A549 (cell line): ENCODE results near the gene FBXW9. TPM values are rescaled to one million over a fixed set of nuclear protein-coding genes. Genes with fewer than 3 reads are reported as not detected.

Source experiments
- ATAC-seq, 2 experiments: fragments of 200-7000 bp in 1 of 2; fragments of >200 bp in 1 of 2; cut with Nextera tagmentation in 1 of 2; cut with Tn5 transposase in 1 of 2; 3 replicates each; pipeline versions ENCODE4 v1.8.0 to v1.9.1; 2018 to 2020; ENCODE audit warnings: mild to moderate bottlenecking in 1 of 2, moderate library complexity in 1 of 2
- CTCF ChIA-PET: fragments of 300-600 bp; sonication (Branson Sonifier 250); formaldehyde crosslinking; extraction: SDS; loops from one replicate; lab custom pipeline; 2021; ENCODE audit warnings: antibody characterized with exemption, inconsistent platforms; lab: Yijun Ruan, JAX
- POLR2A ChIA-PET: fragments of 350-600 bp; formaldehyde crosslinking; extraction: SDS; loops from one replicate; lab custom pipeline; 2021; ENCODE audit warnings: antibody characterized with exemption, inconsistent platforms; lab: Yijun Ruan, JAX
- DNase-seq, 2 experiments: peaks; one replicate each; pipeline versions ENCODE4 v3.0.0 to v3.0.0-alpha.2; 2011 to 2016; ENCODE audit warnings: low read depth in 1 of 2, low spot score in 1 of 2
- FAIRE-seq: peaks from 2 replicates; lab custom pipeline; 2011; peaks lifted over from hg19 to GRCh38; lab: Jason Lieb, UNC
- H3K27ac ChIP-seq, 2 experiments: fragments of >200 bp; sonication (Bioruptor Twin); formaldehyde crosslinking; 3 replicates each; pipeline ENCODE4 v1.5.1; 2016 to 2017
- H3K4me1 ChIP-seq: fragments of >200 bp; sonication (Bioruptor Twin); formaldehyde crosslinking; 3 replicates; pipeline ENCODE4 v1.6.1; 2016
- H3K4me2 ChIP-seq: fragments of >200 bp; sonication (Bioruptor Twin); formaldehyde crosslinking; 3 replicates; pipeline ENCODE4 v1.6.1; 2016
- H3K4me3 ChIP-seq: fragments of >200 bp; sonication (Bioruptor Twin); formaldehyde crosslinking; 3 replicates; pipeline ENCODE4 v1.5.1; 2016
- H3K9me3 ChIP-seq: fragments of >200 bp; sonication (Bioruptor Twin); formaldehyde crosslinking; 3 replicates; pipeline ENCODE4 v1.6.1; 2016
- BHLHE40 ChIP-seq: IDR thresholded peaks from 2 replicates; pipeline ENCODE4 v1.6.1; 2012; ENCODE audit warnings: low read depth, low read length, inconsistent platforms
- CBX2 ChIP-seq: fragments of 200-600 bp; sonication (generic); IDR thresholded peaks from 2 replicates; pipeline ENCODE4 v1.6.1; 2016; ENCODE audit warnings: low read depth, mild to moderate bottlenecking, borderline replicate concordance
- CEBPB ChIP-seq, 2 experiments: fragments of >200 bp in 1 of 2; sonication (Bioruptor Twin) in 1 of 2; formaldehyde crosslinking in 1 of 2; IDR thresholded peaks; 2 replicates each; pipeline ENCODE4 v1.6.1; 2012 to 2016
- EHF ChIP-seq: fragments of 250-450 bp; sonication (Bioruptor Pico); IDR thresholded peaks from 2 replicates; pipeline ENCODE4 v1.5.0; 2020; ENCODE audit warnings: mild to moderate bottlenecking
- ESRRA ChIP-seq: fragments of 150-350 bp; IDR thresholded peaks from 2 replicates; pipeline ENCODE4 v1.6.1; 2014; ENCODE audit warnings: mild to moderate bottlenecking, low read length, borderline replicate concordance
- FOSL2 ChIP-seq, 2 experiments: fragments of 450-650 bp in 1 of 2; fragments of >200 bp in 1 of 2; sonication (Bioruptor Twin) in 1 of 2; formaldehyde crosslinking; IDR thresholded peaks; 2 replicates each; pipeline versions ENCODE4 v1.5.0 to v1.6.1; 2016 to 2020; ENCODE audit warnings: mild to moderate bottlenecking in 1 of 2, moderate library complexity in 1 of 2
- GATA3 ChIP-seq: IDR thresholded peaks from 2 replicates; pipeline ENCODE4 v1.6.1; 2012; ENCODE audit warnings: borderline replicate concordance
- HDAC2 ChIP-seq: fragments of 200-600 bp; sonication (generic); IDR thresholded peaks from 2 replicates; pipeline ENCODE4 v1.6.1; 2016
- HEYL ChIP-seq: fragments of 250-450 bp; sonication (Bioruptor Pico); IDR thresholded peaks from 2 replicates; pipeline ENCODE4 v1.8.0; 2021; ENCODE audit warnings: mild to moderate bottlenecking, moderate library complexity
- HOXB5 ChIP-seq: fragments of 250-450 bp; sonication (Bioruptor Pico); IDR thresholded peaks from 2 replicates; pipeline ENCODE4 v1.5.0; 2020; ENCODE audit warnings: mild to moderate bottlenecking, moderate library complexity
- JUN ChIP-seq, 2 experiments: fragments of >200 bp; sonication (Bioruptor Twin); formaldehyde crosslinking; IDR thresholded peaks; 2 replicates in 1 of 2; 3 replicates in 1 of 2; pipeline ENCODE4 v1.6.1; 2016 to 2017
- MYC ChIP-seq: IDR thresholded peaks from 2 replicates; pipeline ENCODE4 v1.6.1; 2012; ENCODE audit warnings: mild to moderate bottlenecking, inconsistent platforms, low read length, improper control_type of control experiment, borderline replicate concordance
- NFE2L2 ChIP-seq: fragments of 150-350 bp; conservative IDR thresholded peaks from 2 replicates; pipeline ENCODE4 v1.6.1; 2014; ENCODE audit warnings: low read length
- POLR2A ChIP-seq: IDR thresholded peaks from 2 replicates; pipeline ENCODE4 v1.6.1; 2012; ENCODE audit warnings: mild to moderate bottlenecking, low read length
- RARB ChIP-seq: fragments of 250-450 bp; sonication (Bioruptor Pico); IDR thresholded peaks from 2 replicates; pipeline ENCODE4 v1.8.0; 2021; ENCODE audit warnings: mild to moderate bottlenecking, moderate library complexity
- RCOR1 ChIP-seq: fragments of 150-350 bp; IDR thresholded peaks from 2 replicates; pipeline ENCODE4 v1.6.1; 2014; ENCODE audit warnings: antibody characterized with exemption, low read length, low read depth
- SMC3 ChIP-seq: fragments of >200 bp; sonication (Bioruptor Twin); formaldehyde crosslinking; IDR thresholded peaks from 3 replicates; pipeline ENCODE4 v1.6.1; 2018; ENCODE audit warnings: inconsistent platforms
- SREBF2 ChIP-seq: fragments of 450-650 bp; IDR thresholded peaks from 2 replicates; pipeline ENCODE4 v1.6.1; 2014; ENCODE audit warnings: mild to moderate bottlenecking, moderate library complexity
- TFCP2L1 ChIP-seq: fragments of 250-450 bp; sonication (Bioruptor Pico); IDR thresholded peaks from 2 replicates; pipeline ENCODE4 v1.5.0; 2021; ENCODE audit warnings: mild to moderate bottlenecking
- ZNF302 ChIP-seq: fragments of 250-450 bp; sonication (Bioruptor Pico); IDR thresholded peaks from 2 replicates; pipeline ENCODE4 v1.9.0; 2021; ENCODE audit warnings: inconsistent platforms, mild to moderate bottlenecking, moderate library complexity
- ZSCAN20 ChIP-seq: fragments of 250-450 bp; sonication (Bioruptor Pico); IDR thresholded peaks from 2 replicates; pipeline ENCODE4 v1.8.0; 2022; ENCODE audit warnings: mild to moderate bottlenecking, moderate library complexity
- WGBS: methylation state at CpG from one replicate; pipeline ENCODE4 v1.1.6; 2017; ENCODE audit errors: missing lambda C conversion rate; 5-methylcytosine and 5-hydroxymethylcytosine counted together
- polyA plus RNA-seq, 4 experiments: library from polyadenylated mRNA; depleted of rRNA in 3 of 4; stranded (reverse); fragments of >200 nt; fragmentation: RNase III in 1 of 4; extraction: RNeasy Plus Mini Kit Qiagen cat#74134 plus additional on column Dnase treatment in 1 of 4; gene quantifications; 2 replicates in 3 of 4; 3 replicates in 1 of 4; pipeline ENCODE4 v1.2.3, GENCODE V29; 2011 to 2017
- TF ChIP-seq, protein P1 (sequence below): fragments of >200 bp; sonication (Bioruptor Twin); formaldehyde crosslinking; IDR thresholded peaks from 3 replicates; pipeline ENCODE4 v1.6.1; 2016
- TF ChIP-seq, protein P2 (sequence below): fragments of 250-450 bp; sonication (Bioruptor Pico); IDR thresholded peaks from 2 replicates; pipeline ENCODE4 v1.5.0; 2021; ENCODE audit warnings: mild to moderate bottlenecking, moderate library complexity, borderline replicate concordance
- TF ChIP-seq, protein P3 (sequence below): fragments of >200 bp; sonication (Bioruptor Twin); formaldehyde crosslinking; IDR thresholded peaks from 3 replicates; pipeline ENCODE4 v1.5.1; 2016
- TF ChIP-seq, protein P4 (sequence below): fragments of 200-600 bp; sonication (generic); IDR thresholded peaks from 2 replicates; pipeline ENCODE4 v1.6.1; 2016; ENCODE audit warnings: antibody characterized with exemption, mild to moderate bottlenecking, moderate library complexity
- TF ChIP-seq, protein P5 (sequence below): IDR thresholded peaks from 2 replicates; pipeline ENCODE4 v1.6.1; 2012

Gene FBXW9
- polyA plus RNA-seq, 2 of the 4 experiments (the other 2 are of a cell fraction) = 5.7 to 8.0 TPM

DNA sequence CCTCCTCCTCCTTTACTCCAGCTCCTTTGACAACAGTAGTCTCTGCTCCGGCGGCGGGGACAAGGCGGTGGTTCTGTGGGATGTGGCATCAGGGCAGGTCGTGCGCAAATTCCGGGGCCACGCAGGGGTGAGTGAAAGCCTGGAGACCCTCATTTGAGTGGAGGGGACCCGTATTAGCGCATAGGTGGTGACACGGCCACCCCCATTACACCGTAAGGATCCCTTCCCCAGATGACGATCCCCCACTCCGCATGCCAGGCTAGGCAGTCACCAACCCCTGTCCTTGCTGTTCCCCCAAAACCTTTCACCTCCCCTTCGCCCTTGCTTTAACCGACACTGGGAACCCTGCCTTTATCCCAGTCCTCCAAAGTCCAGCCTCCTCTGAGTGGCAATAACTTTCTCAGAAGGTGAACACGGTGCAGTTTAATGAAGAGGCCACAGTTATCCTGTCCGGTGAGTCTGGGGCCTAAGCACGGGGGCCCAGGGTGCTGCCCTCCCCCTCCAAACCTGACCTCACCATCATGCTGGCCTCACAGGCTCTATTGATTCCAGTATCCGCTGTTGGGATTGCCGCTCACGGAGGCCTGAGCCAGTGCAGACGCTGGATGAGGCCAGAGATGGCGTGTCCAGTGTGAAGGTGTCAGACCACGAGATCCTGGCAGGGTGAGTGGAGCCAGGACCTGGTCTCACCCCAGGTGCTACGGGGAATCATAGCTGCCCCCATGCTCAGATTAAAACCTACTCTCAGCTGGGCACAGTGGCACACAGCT is 26.1 kb downstream of the FBXW9 start:
- H3K4me2 ChIP-seq = peak overlapping the region; percentile 93
- TF ChIP-seq RARB (CRISPR knock-in tag) (no peak), HOXB5 (CRISPR knock-in tag) (no peak), JUN (IDR thresholded peaks at IDR 0.05) (0 out of 5 replicates have a peak, but pooled peaks of 1 of the 2 experiments have one; percentile 3), ZSCAN20 (no peak)
- TF ChIP-seq, protein P1, sequence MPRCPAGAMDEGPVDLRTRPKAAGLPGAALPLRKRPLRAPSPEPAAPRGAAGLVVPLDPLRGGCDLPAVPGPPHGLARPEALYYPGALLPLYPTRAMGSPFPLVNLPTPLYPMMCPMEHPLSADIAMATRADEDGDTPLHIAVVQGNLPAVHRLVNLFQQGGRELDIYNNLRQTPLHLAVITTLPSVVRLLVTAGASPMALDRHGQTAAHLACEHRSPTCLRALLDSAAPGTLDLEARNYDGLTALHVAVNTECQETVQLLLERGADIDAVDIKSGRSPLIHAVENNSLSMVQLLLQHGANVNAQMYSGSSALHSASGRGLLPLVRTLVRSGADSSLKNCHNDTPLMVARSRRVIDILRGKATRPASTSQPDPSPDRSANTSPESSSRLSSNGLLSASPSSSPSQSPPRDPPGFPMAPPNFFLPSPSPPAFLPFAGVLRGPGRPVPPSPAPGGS = no peak
- peak overlapping the region; percentile 97 for H3K4me3 ChIP-seq
- ChIA-PET POLR2A (no interaction called here), CTCF (interaction anchor here (1.6 to 2.6 kb wide), 2 partner anchors 9 to 177 kb away, joined by 5 read pairs; no protein-coding TSS in a partner anchor)
- H3K4me1 ChIP-seq = peaks cover 11% of the 10 kb centered on the region
- H3K27ac ChIP-seq = peak overlapping the region; percentile 95 to 99
- FAIRE-seq (no peak), DNase-seq (no peak), ATAC-seq (no peak)
- WGBS = 33% methylated on average over 9 of the region's 26 CpGs
- no peaks in the 10 kb centered on the region for H3K9me3 ChIP-seq

DNA sequence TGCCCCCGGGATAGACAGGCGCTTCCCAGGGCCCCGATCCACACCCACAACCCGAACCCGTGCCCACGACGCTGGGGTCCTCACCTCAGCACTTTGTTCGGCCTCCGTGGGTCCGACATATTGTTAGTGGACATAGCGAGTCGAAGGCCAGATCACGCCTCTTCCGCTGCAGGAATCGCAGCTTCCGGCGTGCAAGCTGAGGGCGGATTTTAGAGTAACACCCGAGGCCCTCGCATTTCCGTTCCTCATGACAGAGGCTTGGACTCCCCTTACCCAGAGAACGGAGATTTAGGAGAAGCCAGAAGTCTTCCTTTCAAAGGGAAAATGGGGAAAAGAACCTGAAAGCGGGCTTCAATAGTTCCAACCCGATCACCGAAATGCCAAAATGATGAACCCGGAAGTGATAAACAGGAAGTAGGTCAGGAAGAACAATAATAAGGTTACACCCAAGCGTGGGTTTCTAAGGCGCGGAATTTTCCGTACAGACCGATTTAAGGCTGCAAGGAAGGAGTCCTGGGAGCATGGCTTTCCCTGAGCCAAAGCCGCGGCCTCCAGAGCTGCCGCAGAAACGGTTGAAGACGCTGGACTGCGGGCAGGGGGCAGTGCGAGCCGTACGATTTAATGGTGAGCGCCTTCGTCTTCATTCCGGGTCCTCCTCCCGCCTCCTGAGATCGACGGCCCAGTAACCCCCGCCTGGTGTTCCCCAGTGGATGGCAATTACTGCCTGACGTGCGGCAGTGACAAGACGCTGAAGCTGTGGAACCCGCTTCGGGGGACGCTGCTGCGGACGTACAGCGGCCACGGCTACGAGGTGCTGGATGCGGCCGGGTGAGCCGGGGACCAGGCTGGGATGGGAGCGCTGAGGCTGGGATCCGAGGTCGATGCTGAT is 26.9 kb downstream of the FBXW9 start:
- under 1% methylated on average over 43 of the region's 64 CpGs for WGBS
- CTCF ChIA-PET = interaction anchor here (1.4 to 2.6 kb wide), 3 partner anchors 9 to 178 kb away, joined by 3 to 5 read pairs (median 5); no protein-coding TSS in a partner anchor
- Histone ChIP-seq H3K9me3 (no peaks in the 10 kb centered on the region), H3K4me3 (peak overlapping the region; percentile 97), H3K4me2 (peak overlapping the region; percentile 93), H3K4me1 (peaks cover 11% of the 10 kb centered on the region), H3K27ac (peak overlapping the region; percentile 95 to 99)
- DNase-seq (peak; percentile 71 to 89), ATAC-seq (peak; percentile 49 to 69), FAIRE-seq (no peak)
- POLR2A ChIA-PET = interaction anchor here (0.9 kb wide), 1 partner anchor 59 kb away, joined by 3 read pairs; the partner anchor contains the start of genes ZNF490 and ZNF791
- TF ChIP-seq TFCP2L1 (CRISPR knock-in tag) (no peak), HDAC2 (no peak), JUN (IDR thresholded peaks at IDR 0.05) (peak in 1 of 2 experiments; percentile 57; a peak in 1 of 5 replicates), ZNF302 (CRISPR knock-in tag) (no peak), CEBPB (IDR thresholded peaks at IDR 0.05) (no peak), SREBF2 (no peak), ESRRA (no peak), POLR2A (peak; percentile 55), CBX2 (no peak), FOSL2 (IDR thresholded peaks at IDR 0.05) (no peak), FOSL2 (CRISPR knock-in tag; IDR thresholded peaks at IDR 0.05) (peak; percentile 25; the same call in 1 of the 2 replicates), SMC3 (no peak), EHF (no peak), RCOR1 (no peak), GATA3 (no peak; the same call in 1 of the 2 replicates), NFE2L2 (no peak), ZSCAN20 (no peak), HEYL (CRISPR knock-in tag) (no peak), MYC (0 out of 2 replicates have a peak, but pooled peaks have one; percentile 5), BHLHE40 (no peak)
- TF ChIP-seq, protein P2, sequence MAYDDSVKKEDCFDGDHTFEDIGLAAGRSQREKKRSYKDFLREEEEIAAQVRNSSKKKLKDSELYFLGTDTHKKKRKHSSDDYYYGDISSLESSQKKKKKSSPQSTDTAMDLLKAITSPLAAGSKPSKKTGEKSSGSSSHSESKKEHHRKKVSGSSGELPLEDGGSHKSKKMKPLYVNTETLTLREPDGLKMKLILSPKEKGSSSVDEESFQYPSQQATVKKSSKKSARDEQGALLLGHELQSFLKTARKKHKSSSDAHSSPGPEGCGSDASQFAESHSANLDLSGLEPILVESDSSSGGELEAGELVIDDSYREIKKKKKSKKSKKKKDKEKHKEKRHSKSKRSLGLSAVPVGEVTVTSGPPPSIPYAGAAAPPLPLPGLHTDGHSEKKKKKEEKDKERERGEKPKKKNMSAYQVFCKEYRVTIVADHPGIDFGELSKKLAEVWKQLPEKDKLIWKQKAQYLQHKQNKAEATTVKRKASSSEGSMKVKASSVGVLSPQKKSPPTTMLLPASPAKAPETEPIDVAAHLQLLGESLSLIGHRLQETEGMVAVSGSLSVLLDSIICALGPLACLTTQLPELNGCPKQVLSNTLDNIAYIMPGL (CRISPR knock-in tag) = no peak
- TF ChIP-seq, protein P3, sequence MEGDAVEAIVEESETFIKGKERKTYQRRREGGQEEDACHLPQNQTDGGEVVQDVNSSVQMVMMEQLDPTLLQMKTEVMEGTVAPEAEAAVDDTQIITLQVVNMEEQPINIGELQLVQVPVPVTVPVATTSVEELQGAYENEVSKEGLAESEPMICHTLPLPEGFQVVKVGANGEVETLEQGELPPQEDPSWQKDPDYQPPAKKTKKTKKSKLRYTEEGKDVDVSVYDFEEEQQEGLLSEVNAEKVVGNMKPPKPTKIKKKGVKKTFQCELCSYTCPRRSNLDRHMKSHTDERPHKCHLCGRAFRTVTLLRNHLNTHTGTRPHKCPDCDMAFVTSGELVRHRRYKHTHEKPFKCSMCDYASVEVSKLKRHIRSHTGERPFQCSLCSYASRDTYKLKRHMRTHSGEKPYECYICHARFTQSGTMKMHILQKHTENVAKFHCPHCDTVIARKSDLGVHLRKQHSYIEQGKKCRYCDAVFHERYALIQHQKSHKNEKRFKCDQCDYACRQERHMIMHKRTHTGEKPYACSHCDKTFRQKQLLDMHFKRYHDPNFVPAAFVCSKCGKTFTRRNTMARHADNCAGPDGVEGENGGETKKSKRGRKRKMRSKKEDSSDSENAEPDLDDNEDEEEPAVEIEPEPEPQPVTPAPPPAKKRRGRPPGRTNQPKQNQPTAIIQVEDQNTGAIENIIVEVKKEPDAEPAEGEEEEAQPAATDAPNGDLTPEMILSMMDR = no peak
- TF ChIP-seq, protein P4, sequence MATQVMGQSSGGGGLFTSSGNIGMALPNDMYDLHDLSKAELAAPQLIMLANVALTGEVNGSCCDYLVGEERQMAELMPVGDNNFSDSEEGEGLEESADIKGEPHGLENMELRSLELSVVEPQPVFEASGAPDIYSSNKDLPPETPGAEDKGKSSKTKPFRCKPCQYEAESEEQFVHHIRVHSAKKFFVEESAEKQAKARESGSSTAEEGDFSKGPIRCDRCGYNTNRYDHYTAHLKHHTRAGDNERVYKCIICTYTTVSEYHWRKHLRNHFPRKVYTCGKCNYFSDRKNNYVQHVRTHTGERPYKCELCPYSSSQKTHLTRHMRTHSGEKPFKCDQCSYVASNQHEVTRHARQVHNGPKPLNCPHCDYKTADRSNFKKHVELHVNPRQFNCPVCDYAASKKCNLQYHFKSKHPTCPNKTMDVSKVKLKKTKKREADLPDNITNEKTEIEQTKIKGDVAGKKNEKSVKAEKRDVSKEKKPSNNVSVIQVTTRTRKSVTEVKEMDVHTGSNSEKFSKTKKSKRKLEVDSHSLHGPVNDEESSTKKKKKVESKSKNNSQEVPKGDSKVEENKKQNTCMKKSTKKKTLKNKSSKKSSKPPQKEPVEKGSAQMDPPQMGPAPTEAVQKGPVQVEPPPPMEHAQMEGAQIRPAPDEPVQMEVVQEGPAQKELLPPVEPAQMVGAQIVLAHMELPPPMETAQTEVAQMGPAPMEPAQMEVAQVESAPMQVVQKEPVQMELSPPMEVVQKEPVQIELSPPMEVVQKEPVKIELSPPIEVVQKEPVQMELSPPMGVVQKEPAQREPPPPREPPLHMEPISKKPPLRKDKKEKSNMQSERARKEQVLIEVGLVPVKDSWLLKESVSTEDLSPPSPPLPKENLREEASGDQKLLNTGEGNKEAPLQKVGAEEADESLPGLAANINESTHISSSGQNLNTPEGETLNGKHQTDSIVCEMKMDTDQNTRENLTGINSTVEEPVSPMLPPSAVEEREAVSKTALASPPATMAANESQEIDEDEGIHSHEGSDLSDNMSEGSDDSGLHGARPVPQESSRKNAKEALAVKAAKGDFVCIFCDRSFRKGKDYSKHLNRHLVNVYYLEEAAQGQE = no peak
- TF ChIP-seq, protein P5, sequence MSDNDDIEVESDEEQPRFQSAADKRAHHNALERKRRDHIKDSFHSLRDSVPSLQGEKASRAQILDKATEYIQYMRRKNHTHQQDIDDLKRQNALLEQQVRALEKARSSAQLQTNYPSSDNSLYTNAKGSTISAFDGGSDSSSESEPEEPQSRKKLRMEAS = peak; percentile 87
